ENCODE data around the gene DENND5A.

DNA sequence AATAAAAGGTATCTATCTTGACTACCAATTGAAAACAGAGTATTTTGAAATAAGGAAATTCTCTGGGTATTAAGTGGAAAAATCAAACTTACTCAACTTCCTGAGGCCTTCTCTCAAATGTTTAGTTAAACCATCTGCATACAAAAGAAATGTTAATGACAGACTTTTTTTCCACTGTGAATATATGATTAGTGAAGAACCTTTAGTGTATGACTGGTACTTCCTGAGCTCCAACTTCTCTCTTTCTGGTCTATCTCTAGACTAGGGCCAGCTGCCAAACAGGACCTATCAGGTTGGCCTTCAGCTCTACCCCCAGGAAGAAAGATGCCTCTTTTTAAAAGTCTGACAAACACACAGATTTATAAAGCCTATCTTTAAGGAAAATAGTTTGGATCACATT is 105.0 kb downstream of the DENND5A start:
- TF ChIP-seq CTCF (IDR thresholded peaks at IDR 0.05) (no peak), POLR2A (IDR thresholded peaks at IDR 0.05) (no peak), EP300 (IDR thresholded peaks at IDR 0.05) (no peak)

All from suprapubic skin (tissue), 3 donors.